HepG2 (cell line): ENCODE measurements around the gene ANXA9. TPM values are rescaled to one million over a fixed set of nuclear protein-coding genes. Genes with fewer than 3 reads are reported as not detected.

Experiments used
- ASH2L ChIP-seq: fragments of 300-600, 200-600 bp; sonication (generic); IDR thresholded peaks from 2 replicates; pipeline ENCODE4 v1.7.0; 2017; ENCODE audit warnings: low read depth, mild to moderate bottlenecking, moderate library complexity, mixed read lengths, low read length; ENCODE audit not compliant: insufficient read length
- ATF7-NPFF ChIP-seq: sonication (generic); formaldehyde crosslinking; IDR thresholded peaks from 2 replicates; pipeline ENCODE4 v1.8.1; 2023; ENCODE audit warnings: mild to moderate bottlenecking, low read depth, missing genetic modification reagents, moderate library complexity
- CBFB ChIP-seq: sonication (generic); formaldehyde crosslinking; IDR thresholded peaks from 2 replicates; pipeline ENCODE4 v1.4.0; 2020; ENCODE audit warnings: missing genetic modification reagents
- CBX5 ChIP-seq: sonication (generic); formaldehyde crosslinking; IDR thresholded peaks from 2 replicates; pipeline ENCODE4 v1.4.0; 2020; ENCODE audit warnings: missing genetic modification reagents, borderline replicate concordance
- CHD2 ChIP-seq: IDR thresholded peaks from 2 replicates; pipeline ENCODE4 v1.6.1; 2011; ENCODE audit warnings: low read depth, low read length, improper control_type of control experiment
- DPF2 ChIP-seq: sonication (generic); formaldehyde crosslinking; IDR thresholded peaks from 2 replicates; pipeline ENCODE4 v1.4.0; 2020; ENCODE audit warnings: mild to moderate bottlenecking, low read depth, missing genetic modification reagents, borderline replicate concordance
- DR1 ChIP-seq: sonication (generic); formaldehyde crosslinking; IDR thresholded peaks from 2 replicates; pipeline ENCODE4 v1.8.0; 2021; ENCODE audit warnings: mild to moderate bottlenecking, missing genetic modification reagents, inconsistent platforms
- FLYWCH1 ChIP-seq: sonication (generic); formaldehyde crosslinking; IDR thresholded peaks from 2 replicates; pipeline ENCODE4 v1.8.1; 2023; ENCODE audit warnings: mild to moderate bottlenecking, missing genetic modification reagents
- FOSL2 ChIP-seq: sonication (generic); formaldehyde crosslinking; IDR thresholded peaks from 2 replicates; pipeline ENCODE4 v1.4.0; 2020; ENCODE audit warnings: missing genetic modification reagents
- GATA4 ChIP-seq: sonication (generic); IDR thresholded peaks from 2 replicates; pipeline ENCODE4 v1.6.1; 2016; ENCODE audit warnings: antibody characterized with exemption, low read depth, borderline replicate concordance
- IKZF1 ChIP-seq: fragments of 450-650 bp; IDR thresholded peaks from 2 replicates; pipeline ENCODE4 v1.7.1; 2016
- IKZF4 ChIP-seq: sonication (generic); formaldehyde crosslinking; IDR thresholded peaks from 2 replicates; pipeline ENCODE4 v1.5.1; 2020; ENCODE audit warnings: borderline replicate concordance, mild to moderate bottlenecking, low read depth, missing genetic modification reagents; ENCODE audit errors: not compliant biosample characterization
- IRF2 ChIP-seq: IDR thresholded peaks from 2 replicates; pipeline ENCODE4 v1.6.1; 2018; ENCODE audit warnings: missing genetic modification reagents, missing compliant biosample characterization
- KDM6A ChIP-seq: IDR thresholded peaks from 2 replicates; pipeline ENCODE4 v1.6.1; 2016; ENCODE audit warnings: low read depth
- KLF6 ChIP-seq: IDR thresholded peaks from 2 replicates; pipeline ENCODE4 v1.8.0; 2016; ENCODE audit warnings: missing biosample characterization, missing genetic modification reagents
- MBNL3 ChIP-seq: fragments of 250-450 bp; sonication (Bioruptor Pico); conservative IDR thresholded peaks from 2 replicates; pipeline ENCODE4 v1.8.0; 2022; ENCODE audit warnings: mild to moderate bottlenecking, inconsistent platforms
- PCBP1 ChIP-seq: fragments of 200-400 bp; formaldehyde crosslinking; IDR thresholded peaks from 2 replicates; pipeline ENCODE4 v1.6.1; 2017; ENCODE audit warnings: mild to moderate bottlenecking, low read depth, low read length, borderline replicate concordance
- POGZ ChIP-seq: sonication (generic); formaldehyde crosslinking; IDR thresholded peaks from 2 replicates; pipeline ENCODE4 v1.4.0; 2020; ENCODE audit warnings: mild to moderate bottlenecking, missing genetic modification reagents
- PTBP1 ChIP-seq: fragments of 200-400 bp; formaldehyde crosslinking; IDR thresholded peaks from 2 replicates; pipeline ENCODE4 v1.6.1; 2018; ENCODE audit warnings: low read length, low read depth; ENCODE audit not compliant: poor library complexity, severe bottlenecking
- RCOR2 ChIP-seq: IDR thresholded peaks from 2 replicates; pipeline ENCODE4 v1.6.1; 2016; ENCODE audit warnings: missing biosample characterization, missing genetic modification reagents
- SP1 ChIP-seq, 2 experiments: fragments of 450-650 bp in 1 of 2; sonication (generic) in 1 of 2; formaldehyde crosslinking in 1 of 2; IDR thresholded peaks; 2 replicates each; pipeline versions ENCODE4 v1.4.0 to v1.6.1; 2016 to 2020; ENCODE audit warnings: missing genetic modification reagents in 1 of 2
- ZIK1 ChIP-seq: sonication (generic); formaldehyde crosslinking; IDR thresholded peaks from 2 replicates; pipeline ENCODE4 v1.5.0; 2020; ENCODE audit warnings: mild to moderate bottlenecking, low read depth, missing genetic modification reagents, borderline replicate concordance
- ZNF121 ChIP-seq: sonication (generic); formaldehyde crosslinking; IDR thresholded peaks from 2 replicates; pipeline ENCODE4 v1.5.0; 2020; ENCODE audit warnings: mild to moderate bottlenecking, missing genetic modification reagents
- ZNF263 ChIP-seq: sonication (generic); formaldehyde crosslinking; IDR thresholded peaks from 2 replicates; pipeline ENCODE4 v1.4.0; 2020; ENCODE audit warnings: missing genetic modification reagents
- ZNF335 ChIP-seq: sonication (generic); formaldehyde crosslinking; IDR thresholded peaks from 2 replicates; pipeline ENCODE4 v1.4.0; 2020; ENCODE audit warnings: missing genetic modification reagents
- ZNF546 ChIP-seq: sonication (generic); formaldehyde crosslinking; conservative IDR thresholded peaks from 2 replicates; pipeline ENCODE4 v1.8.1; 2023; ENCODE audit warnings: mild to moderate bottlenecking, missing genetic modification reagents
- ZNF547 ChIP-seq: sonication (generic); formaldehyde crosslinking; IDR thresholded peaks from 2 replicates; pipeline ENCODE4 v1.5.1; 2020; ENCODE audit warnings: mild to moderate bottlenecking, missing genetic modification reagents
- ZNF564 ChIP-seq: sonication (generic); formaldehyde crosslinking; IDR thresholded peaks from 2 replicates; pipeline ENCODE4 v1.8.1; 2023; ENCODE audit warnings: mild to moderate bottlenecking, missing genetic modification reagents
- ZNF724P ChIP-seq: sonication (generic); formaldehyde crosslinking; IDR thresholded peaks from 2 replicates; pipeline ENCODE4 v1.8.0; 2022; ENCODE audit warnings: missing genetic modification reagents, borderline replicate concordance
- ZNF850 ChIP-seq: sonication (generic); formaldehyde crosslinking; conservative IDR thresholded peaks from 2 replicates; pipeline ENCODE4 v1.9.0; 2021; ENCODE audit warnings: mild to moderate bottlenecking, missing genetic modification reagents
- ZSCAN31 ChIP-seq: sonication (generic); formaldehyde crosslinking; IDR thresholded peaks from 2 replicates; pipeline ENCODE4 v1.5.0; 2020; ENCODE audit warnings: low read depth, mild to moderate bottlenecking, missing genetic modification reagents
- polyA plus RNA-seq, 8 experiments: library from polyadenylated mRNA; depleted of rRNA in 3 of 8; stranded (reverse) in 7 of 8; unstranded in 1 of 8; fragments of >200 nt; fragmentation: Illumina TruSeq in 4 of 8; extraction: Trizol in 4 of 8; gene quantifications; 2 replicates each; pipeline versions ENCODE4 v1.2.1 to v1.2.3, GENCODE V29; 2011 to 2016; ENCODE audit warnings: low read depth in 4 of 8, missing spikeins in 1 of 8, mixed read lengths in 1 of 8; ENCODE audit not compliant: insufficient read depth in 1 of 8
- total RNA-seq, 5 experiments: library from RNA; depleted of rRNA; stranded (reverse); fragments of >200 nt; fragmentation: Illumina TruSeq; extraction: Trizol; gene quantifications; 2 replicates each; pipeline ENCODE4 v1.2.3, GENCODE V29; 2016; ENCODE audit warnings: low read depth in 1 of 5
- TF ChIP-seq, protein P1 (sequence below): sonication (generic); formaldehyde crosslinking; IDR thresholded peaks from 2 replicates; pipeline ENCODE4 v1.9.0; 2021; ENCODE audit warnings: missing genetic modification reagents, mild to moderate bottlenecking, borderline replicate concordance

ANXA9 gene
- total and polyA plus RNA-seq, 2 of the 13 experiments (the other 11 are each of a cell fraction or from before 2014, with no cell fraction given), result 13.3 to 23.9 TPM

- peak; percentile 75 for TF ChIP-seq PTBP1
- TF ChIP-seq RCOR2, result peak; percentile 86
- TF ChIP-seq SP1 (IDR thresholded peaks at IDR 0.05), result no peak
- peak; percentile 26; the same call in 1 of the 2 replicates for TF ChIP-seq SP1 (CRISPR knock-in tag; IDR thresholded peaks at IDR 0.05)
- peak; percentile 57 for TF ChIP-seq FOSL2 (CRISPR knock-in tag)
- no peak for TF ChIP-seq ZNF564
- peak; percentile 71; the same call in 1 of the 2 replicates for TF ChIP-seq POGZ (CRISPR knock-in tag)
- TF ChIP-seq KLF6 (CRISPR knock-in tag), result peak; percentile 72; the same call in 1 of the 2 replicates
- no peak for TF ChIP-seq DR1 (CRISPR knock-in tag)
- TF ChIP-seq FLYWCH1, result no peak
- TF ChIP-seq KDM6A (CRISPR knock-in tag), result peak; percentile 43; the same call in 1 of the 2 replicates
- peak; percentile 56 for TF ChIP-seq ASH2L
- no peak; the same call in 1 of the 2 replicates for TF ChIP-seq ZNF724P (CRISPR knock-in tag)
- no peak for TF ChIP-seq ZNF850 (CRISPR knock-in tag)
- 0 out of 2 replicates have a peak, but pooled peaks have one; percentile 37 for TF ChIP-seq ZNF335 (CRISPR knock-in tag)
- no peak for TF ChIP-seq MBNL3 (CRISPR knock-in tag)
- TF ChIP-seq IKZF4 (CRISPR knock-in tag), result no peak
- no peak for TF ChIP-seq ZNF546 (CRISPR knock-in tag)
- peak; percentile 44; the same call in 1 of the 2 replicates for TF ChIP-seq ZNF547 (CRISPR knock-in tag)
- TF ChIP-seq IKZF1, result no peak
- TF ChIP-seq, protein P1, sequence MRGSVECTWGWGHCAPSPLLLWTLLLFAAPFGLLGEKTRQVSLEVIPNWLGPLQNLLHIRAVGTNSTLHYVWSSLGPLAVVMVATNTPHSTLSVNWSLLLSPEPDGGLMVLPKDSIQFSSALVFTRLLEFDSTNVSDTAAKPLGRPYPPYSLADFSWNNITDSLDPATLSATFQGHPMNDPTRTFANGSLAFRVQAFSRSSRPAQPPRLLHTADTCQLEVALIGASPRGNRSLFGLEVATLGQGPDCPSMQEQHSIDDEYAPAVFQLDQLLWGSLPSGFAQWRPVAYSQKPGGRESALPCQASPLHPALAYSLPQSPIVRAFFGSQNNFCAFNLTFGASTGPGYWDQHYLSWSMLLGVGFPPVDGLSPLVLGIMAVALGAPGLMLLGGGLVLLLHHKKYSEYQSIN (CRISPR knock-in tag), result no peak
- TF ChIP-seq ZIK1 (CRISPR knock-in tag), result no peak
- TF ChIP-seq IRF2 (CRISPR knock-in tag), result peak; percentile 56; the same call in 1 of the 2 replicates
- peak; percentile 81; the same call in 1 of the 2 replicates for TF ChIP-seq ZSCAN31
- peak; percentile 58; the same call in 1 of the 2 replicates for TF ChIP-seq GATA4
- TF ChIP-seq ZNF121 (CRISPR knock-in tag), result 0 out of 2 replicates have a peak, but pooled peaks have one; percentile 3
- TF ChIP-seq ZNF263 (CRISPR knock-in tag), result no peak
- 0 out of 2 replicates have a peak, but pooled peaks have one; percentile 9 for TF ChIP-seq DPF2 (CRISPR knock-in tag)
- TF ChIP-seq CBFB (CRISPR knock-in tag), result peak; percentile 57; the same call in 1 of the 2 replicates
- no peak for TF ChIP-seq ATF7-NPFF (CRISPR knock-in tag)
- no peak; the same call in none of the 2 replicates for TF ChIP-seq CBX5 (CRISPR knock-in tag)
- TF ChIP-seq PCBP1, result no peak
- TF ChIP-seq CHD2, result no peak
Measured at GRCh38 chr1:150981805-150982712, at the start of gene ANXA9 (continued).
